GM12801 (cell line): Measurements from ENCODE around the gene MEMO1.

Experiments used
- TF ChIP-seq, protein P1 (sequence below): IDR thresholded peaks from one replicate; pipeline ENCODE4 v1.5.1; 2011; ENCODE audit warnings: control low read depth; ENCODE audit not compliant: insufficient read length; ENCODE audit errors: extremely low read depth

Gene MEMO1

GRCh38 chr2:31973665-31974064 is 37.1 kb downstream of the MEMO1 start:
- TF ChIP-seq, protein P1, sequence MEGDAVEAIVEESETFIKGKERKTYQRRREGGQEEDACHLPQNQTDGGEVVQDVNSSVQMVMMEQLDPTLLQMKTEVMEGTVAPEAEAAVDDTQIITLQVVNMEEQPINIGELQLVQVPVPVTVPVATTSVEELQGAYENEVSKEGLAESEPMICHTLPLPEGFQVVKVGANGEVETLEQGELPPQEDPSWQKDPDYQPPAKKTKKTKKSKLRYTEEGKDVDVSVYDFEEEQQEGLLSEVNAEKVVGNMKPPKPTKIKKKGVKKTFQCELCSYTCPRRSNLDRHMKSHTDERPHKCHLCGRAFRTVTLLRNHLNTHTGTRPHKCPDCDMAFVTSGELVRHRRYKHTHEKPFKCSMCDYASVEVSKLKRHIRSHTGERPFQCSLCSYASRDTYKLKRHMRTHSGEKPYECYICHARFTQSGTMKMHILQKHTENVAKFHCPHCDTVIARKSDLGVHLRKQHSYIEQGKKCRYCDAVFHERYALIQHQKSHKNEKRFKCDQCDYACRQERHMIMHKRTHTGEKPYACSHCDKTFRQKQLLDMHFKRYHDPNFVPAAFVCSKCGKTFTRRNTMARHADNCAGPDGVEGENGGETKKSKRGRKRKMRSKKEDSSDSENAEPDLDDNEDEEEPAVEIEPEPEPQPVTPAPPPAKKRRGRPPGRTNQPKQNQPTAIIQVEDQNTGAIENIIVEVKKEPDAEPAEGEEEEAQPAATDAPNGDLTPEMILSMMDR = no peak

- TF ChIP-seq, protein P1 = no peak
These were observed 38.7 kb downstream of the MEMO1 start for GRCh38 chr2:31972059-31972458.

- TF ChIP-seq, protein P1 = no peak
These were observed 41.6 kb downstream of the MEMO1 start for GRCh38 chr2:31969178-31969577.

DNA sequence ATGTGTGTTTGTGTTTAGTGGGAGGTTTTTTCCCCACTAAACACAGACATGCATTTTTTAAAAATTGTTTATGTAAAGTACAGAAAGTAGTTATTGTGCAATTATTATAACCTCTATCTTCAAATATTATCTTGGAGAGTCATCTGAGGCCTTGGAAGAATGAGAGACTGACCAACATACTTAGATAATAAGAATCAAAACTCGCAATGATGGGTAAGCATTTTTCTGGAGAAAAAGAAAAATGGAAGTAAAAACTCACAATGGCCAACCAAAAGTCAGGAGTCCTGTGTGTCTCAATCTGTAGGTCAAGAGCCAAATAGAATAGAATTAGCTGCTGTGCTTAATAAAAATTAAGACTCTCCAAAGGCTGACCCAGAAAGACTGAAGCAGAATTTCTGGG is 43.0 kb downstream of the MEMO1 start:
- TF ChIP-seq, protein P1 = no peak

- TF ChIP-seq, protein P1 = no peak
These were observed 45.7 kb downstream of the MEMO1 start for GRCh38 chr2:31965094-31965493.

DNA sequence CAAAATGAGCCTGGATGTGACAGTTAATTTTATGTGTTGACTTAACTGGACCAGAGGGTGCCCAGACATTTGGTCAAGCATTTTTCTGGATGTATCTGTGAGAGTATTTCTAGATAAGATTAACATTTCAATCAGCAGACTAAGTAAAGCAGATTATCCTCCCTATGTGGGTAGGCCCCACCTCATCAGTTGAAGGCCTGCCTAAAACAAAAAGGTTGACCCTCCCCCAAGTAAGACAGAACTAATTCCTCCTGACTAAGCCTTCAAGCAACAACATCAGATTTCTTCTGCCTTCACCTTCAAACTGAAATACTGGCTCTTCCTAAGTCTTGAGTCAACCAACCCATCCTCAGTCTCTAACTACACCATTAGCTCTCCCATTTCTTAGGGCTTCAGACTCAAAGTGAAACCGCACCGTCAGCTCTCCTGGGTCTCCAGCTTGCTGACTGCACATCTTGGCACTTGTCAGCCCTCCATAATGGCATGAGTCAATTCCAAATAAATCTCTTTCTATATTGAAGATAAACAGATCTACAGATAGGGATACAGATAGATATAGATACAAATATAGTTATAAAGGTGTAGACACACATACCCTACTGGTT is 47.9 kb downstream of the MEMO1 start:
- TF ChIP-seq, protein P1 = no peak

DNA sequence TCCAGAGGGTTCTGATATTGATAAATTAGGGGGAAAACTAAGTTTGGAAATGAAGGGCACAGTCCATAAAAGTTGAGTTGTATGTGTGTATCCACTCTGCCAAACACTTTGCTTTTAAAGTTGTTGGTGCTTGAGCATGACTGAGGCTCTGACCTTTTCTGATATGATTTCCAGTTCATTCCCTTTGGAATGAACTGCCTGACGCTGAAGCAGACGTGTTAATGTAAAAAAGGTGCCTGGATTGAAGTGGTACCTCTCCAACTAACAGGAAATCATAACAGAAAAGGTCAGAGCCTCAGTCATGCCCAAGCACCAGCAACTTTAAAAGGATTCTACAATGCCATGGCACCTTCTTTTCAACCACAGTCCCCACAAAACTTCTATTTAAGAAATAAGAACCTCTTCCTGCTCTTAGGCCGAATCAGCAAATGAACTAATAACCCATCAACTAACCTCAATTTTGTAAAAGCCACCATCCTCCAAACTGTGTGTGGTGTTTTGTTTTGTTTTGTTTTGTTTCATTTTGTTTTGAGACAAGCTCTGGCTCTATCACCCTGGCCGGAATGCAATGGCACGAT is 52.6 kb downstream of the MEMO1 start:
- TF ChIP-seq, protein P1 = no peak
